HG03457 (cell line): Measurements from ENCODE around the gene RB1.

Experiments used
- ATAC-seq: cut with Tn5 transposase; IDR thresholded peaks from one replicate; pipeline ENCODE4 v1.9.1; 2021; ENCODE audit warnings: moderate number of reproducible peaks; ENCODE audit not compliant: unreplicated experiment

RB1 gene

GRCh38 chr13:48303359-48304142 lies at the start of gene RB1:
TSS of gene RB1 (plus strand) at chr13:48303751. CDS start at chr13:48303913, 162 bp downstream.
- peak; percentile 68 for ATAC-seq

DNA sequence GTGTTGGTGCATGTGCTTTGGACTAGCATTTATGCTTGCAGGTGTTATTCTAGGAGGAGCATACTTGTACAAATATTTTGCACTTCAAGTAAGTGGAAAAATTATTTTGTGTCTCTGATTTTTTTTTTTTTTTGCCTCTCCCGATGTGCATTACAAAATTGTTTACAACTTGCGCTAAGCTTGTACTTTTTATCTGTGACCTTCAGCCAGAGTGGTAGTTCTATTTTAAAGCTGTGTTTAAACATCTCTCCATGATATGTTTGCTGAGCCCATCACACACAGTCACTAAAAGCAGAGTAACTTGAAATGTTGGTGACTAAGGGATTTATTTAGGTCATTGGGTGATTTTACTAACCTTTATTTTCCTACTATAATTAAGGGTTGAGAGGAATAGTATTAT lies 49.7 kb upstream of the RB1 start:
- ATAC-seq = no peak

DNA sequence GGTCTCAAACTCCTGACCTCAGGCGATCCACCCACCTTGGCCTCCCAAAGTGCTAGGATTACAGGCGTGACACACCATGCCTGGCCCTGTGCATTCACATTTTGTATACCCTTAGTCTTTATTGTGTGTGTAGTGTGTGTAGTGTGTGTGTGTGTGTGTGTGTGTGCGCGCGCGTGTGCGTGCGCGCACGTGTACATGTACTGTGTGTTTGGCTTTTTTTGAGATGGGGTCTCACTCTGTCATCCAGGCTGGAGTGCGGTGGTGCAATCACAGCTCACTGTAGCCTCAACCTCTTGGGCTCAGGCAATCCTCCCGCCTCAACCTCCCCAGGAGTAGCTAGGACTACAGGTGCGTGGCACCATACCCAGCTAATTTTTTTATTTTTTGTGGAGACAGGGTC lies 48.5 kb upstream of the RB1 start:
- no peak for ATAC-seq

DNA sequence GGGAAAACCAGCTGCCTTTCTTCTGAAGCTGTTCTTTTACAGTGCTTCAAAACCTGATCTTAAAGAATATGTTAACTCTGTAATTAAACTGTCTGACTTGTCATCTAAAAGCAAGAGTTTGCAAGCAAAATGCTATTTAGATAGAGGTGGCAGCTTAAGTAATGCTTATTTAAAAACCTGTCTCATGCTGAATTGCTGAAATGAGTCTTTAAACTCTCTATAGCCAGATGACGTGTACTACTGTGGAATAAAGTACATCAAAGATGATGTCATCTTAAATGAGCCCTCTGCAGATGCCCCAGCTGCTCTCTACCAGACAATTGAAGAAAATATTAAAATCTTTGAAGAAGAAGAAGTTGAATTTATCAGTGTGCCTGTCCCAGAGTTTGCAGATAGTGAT lies 47.6 kb upstream of the RB1 start:
- ATAC-seq = no peak

DNA sequence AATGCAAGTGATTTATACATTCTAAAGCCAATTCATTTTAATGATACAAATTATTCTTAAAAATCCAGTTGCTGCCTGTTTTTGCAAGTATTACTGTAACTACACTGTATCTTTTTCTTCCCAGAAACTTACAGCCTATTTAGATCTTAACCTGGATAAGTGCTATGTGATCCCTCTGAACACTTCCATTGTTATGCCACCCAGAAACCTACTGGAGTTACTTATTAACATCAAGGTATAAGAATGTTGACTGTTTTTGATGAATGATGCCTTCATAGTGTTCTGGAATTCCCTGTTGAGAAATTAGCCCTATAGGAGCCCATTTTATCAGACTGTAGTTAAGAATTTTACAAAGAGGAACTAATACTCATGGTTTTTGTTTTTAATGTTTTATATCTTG lies 45.5 kb upstream of the RB1 start:
- no peak for ATAC-seq

DNA sequence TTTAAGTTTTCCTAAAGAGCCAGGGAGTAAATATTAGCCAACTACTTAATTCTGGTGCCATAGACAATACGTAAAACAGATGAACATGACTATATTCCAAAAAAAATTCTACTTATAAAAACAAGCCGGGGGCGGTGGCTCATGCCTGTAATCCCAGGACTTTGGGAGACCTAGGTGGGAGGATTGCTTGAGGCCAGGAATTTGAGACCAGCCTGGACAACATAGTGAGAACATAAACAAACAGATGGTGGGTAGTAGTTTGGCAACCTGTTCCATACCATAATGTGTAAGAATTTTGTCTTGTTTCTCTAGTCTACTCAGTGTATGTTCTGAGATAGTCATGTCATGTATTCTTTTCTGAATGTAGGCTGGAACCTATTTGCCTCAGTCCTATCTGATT lies 45.1 kb upstream of the RB1 start:
- ATAC-seq = no peak

- ATAC-seq = no peak
Observed at GRCh38 chr13:48260970-48261369, 42.6 kb upstream of the RB1 start.

GRCh38 chr13:48263196-48263595 lies 40.4 kb upstream of the RB1 start:
- ATAC-seq = no peak

- no peak for ATAC-seq
Observed at GRCh38 chr13:48264058-48264457, 39.5 kb upstream of the RB1 start.

- ATAC-seq = no peak
Observed at GRCh38 chr13:48265217-48265815, 38.2 kb upstream of the RB1 start.

DNA sequence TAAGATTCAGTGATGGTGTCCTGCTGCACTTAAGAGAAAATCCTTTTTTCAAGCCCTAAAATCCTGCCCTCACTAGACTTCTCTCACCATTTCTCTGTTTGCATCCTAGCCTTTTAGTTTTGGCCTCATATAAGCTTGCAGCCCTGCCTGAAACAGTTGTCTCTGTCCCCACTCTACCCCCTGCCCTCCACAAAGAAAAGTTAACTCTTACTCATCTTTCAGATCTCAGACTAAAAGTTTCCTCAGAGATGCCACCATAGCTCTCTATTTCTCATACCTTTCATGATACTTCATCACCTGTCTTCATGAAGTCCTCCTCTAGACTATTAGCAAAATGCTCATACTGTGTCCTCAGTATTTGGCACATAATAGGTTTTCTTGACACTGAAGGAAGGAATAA lies 37.4 kb upstream of the RB1 start:
- no peak for ATAC-seq

GRCh38 chr13:48266701-48267639 lies 36.6 kb upstream of the RB1 start:
- no peak for ATAC-seq

- ATAC-seq = no peak
Observed at GRCh38 chr13:48268019-48268418, 35.5 kb upstream of the RB1 start.

GRCh38 chr13:48273346-48273745 lies 30.2 kb upstream of the RB1 start:
- ATAC-seq = no peak

- no peak for ATAC-seq
Observed at GRCh38 chr13:48275507-48275906, 28.0 kb upstream of the RB1 start.

GRCh38 chr13:48278806-48279205 lies 24.7 kb upstream of the RB1 start:
- no peak for ATAC-seq

GRCh38 chr13:48281556-48281955 lies 22.0 kb upstream of the RB1 start:
- ATAC-seq = no peak

DNA sequence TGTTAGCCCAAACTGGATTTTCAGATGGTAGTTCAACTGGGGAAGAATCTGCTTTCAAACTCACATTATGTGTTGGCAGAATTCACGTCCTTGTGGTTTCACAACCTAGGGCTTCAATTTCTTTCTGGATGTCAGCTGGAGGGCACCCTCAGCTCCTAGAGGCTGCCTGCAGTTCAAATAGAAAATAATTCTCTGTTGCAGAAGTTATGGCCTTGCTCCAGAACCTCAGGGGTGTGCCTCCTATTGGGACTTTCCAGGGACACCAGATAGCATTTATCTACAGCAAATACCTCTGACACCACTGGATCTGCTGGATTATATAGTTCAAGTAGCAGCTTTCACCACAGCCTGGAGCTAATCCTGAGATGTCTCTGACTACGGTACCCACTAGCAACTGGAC lies 11.8 kb upstream of the RB1 start:
- ATAC-seq = no peak

- no peak for ATAC-seq
Observed at GRCh38 chr13:48292650-48293049, 10.9 kb upstream of the RB1 start.

DNA sequence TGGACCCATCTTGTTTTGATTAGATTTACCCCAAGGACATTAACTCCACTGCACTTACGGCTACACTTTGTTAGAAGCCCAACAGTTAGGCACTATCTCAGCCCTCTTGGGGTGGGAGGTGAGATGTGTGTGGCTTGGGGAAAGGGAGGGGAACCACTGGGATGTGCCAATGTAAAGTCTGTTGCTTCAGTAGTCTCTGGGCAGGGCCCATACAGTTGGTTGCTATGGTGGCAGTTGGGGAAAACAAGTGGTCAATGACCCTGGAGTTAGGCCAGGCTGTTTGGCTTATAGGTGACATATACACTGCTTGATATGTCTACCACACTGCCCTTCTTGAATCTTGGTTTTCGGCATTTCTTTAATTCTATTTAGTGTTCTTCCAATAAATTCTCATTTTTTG lies 8.9 kb upstream of the RB1 start:
- no peak for ATAC-seq

DNA sequence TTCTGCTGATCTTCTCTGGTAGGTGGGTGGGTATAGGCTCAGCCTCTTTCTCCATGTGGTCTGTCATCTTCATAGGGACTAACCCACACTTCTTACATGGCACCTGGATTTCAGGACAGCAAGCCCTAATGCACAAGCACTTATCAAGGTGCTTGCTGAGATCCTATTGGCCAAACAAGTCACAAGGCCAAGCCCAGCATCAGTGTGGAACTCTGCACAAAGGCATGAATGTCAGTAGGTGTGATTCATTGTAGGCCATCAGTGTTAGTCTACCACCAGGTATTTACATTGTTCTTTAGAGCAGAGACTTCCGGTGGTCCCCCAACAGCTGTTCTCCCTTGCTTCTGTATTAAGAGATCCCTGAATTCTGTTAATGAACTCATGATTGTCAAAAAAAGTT lies 8.3 kb upstream of the RB1 start:
- ATAC-seq = no peak

DNA sequence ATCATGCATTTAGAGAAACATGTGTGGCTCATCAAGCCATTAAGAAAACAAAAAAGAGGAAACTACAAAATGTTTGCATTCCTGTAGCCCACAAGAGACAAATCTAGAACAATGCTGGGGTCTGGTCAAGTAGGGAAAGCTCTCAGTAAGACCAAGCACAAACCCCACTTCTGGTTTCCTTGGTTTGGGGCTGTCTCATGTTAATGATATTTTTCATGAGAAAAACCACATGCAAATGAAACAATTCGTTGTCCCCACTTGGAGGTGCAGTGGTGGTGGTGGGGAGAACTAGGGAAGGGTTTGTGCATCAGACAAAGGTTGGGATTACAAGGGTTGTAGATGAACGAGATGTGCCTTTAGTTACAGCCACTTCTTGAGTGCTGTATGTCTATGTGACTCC lies 7.0 kb upstream of the RB1 start:
- ATAC-seq = no peak
